ENCODE data around the gene NCKAP5. TPM values are rescaled to one million over a fixed set of nuclear protein-coding genes. Genes with fewer than 3 reads are reported as not detected.

NCKAP5 gene
- total RNA-seq, 6 donors from 2014 or later, result 22.1 to 51.1 (median 41.4) TPM

DNA sequence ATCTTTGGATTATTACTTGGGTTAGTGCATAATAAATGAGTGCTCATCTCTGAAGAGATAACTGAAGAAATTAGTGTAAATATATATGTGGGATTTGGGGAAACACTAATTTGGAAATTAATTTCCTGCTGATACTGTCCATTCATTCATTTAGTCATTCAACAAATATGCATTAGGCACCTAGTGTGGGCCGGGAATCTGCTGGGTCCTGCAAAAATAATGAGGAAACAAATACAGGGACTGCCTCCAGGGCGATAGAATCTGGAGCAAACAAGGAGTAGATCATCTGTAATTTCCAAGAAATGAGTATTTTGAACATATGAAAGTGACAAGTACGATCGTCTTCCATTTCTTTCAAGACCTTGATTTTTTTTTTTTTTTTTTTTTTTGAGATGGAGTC, 694.5 kb downstream of the NCKAP5 start:
- Histone ChIP-seq H3K27me3 (no peaks in the 10 kb centered on the region), H3K4me3 (no peak overlapping the region), H3K27ac (no peak overlapping the region), H3K4me1 (no peaks in the 10 kb centered on the region), H3K36me3 (no peaks in the 10 kb centered on the region), H3K9me3 (no peaks in the 10 kb centered on the region)
- TF ChIP-seq EP300 (IDR thresholded peaks at IDR 0.05) (no peak), POLR2AphosphoS5 (IDR thresholded peaks at IDR 0.05) (no peak), CTCF (IDR thresholded peaks at IDR 0.05) (no peak), POLR2A (IDR thresholded peaks at IDR 0.05) (no peak)
- ATAC-seq (ENCODE audit: low FRiP score in 2 of 2), result no peak
- 92 to 95% methylated on average over 4 of the region's 4 CpGs for WGBS, 2 donors
- no peak for DNase-seq

DNA sequence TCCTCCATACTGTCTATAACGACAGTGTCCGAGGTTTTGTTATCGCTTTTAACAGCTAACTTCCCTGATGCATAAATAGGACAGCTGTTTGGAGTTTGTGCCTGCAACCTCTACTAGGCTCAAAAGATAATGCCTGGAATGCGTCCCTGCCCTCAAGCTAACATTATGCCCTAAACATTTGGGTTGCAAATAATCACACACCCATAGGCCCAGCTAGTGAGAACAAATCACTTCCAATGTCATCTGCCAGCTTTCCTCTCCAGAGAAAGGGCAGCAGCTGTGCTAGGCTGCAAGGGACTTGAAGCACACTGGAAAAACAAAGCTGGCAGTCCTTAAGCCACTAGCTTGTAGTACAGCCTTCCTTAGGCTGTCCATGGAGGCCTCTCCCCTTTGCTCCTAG, 696.4 kb downstream of the NCKAP5 start:
- TF ChIP-seq CTCF (IDR thresholded peaks at IDR 0.05) (no peak), POLR2A (IDR thresholded peaks at IDR 0.05) (no peak), EP300 (IDR thresholded peaks at IDR 0.05) (no peak), POLR2AphosphoS5 (IDR thresholded peaks at IDR 0.05) (no peak)
- no peak overlapping the region for H3K4me3 ChIP-seq
- H3K36me3 ChIP-seq, result no peaks in the 10 kb centered on the region
- H3K9me3 ChIP-seq, result no peaks in the 10 kb centered on the region
- DNase-seq, result no peak
- H3K27me3 ChIP-seq, result no peaks in the 10 kb centered on the region
- no peak for ATAC-seq (ENCODE audit: low FRiP score in 2 of 2)
- WGBS, 2 donors, result 76 to 77% methylated on average over 4 of the region's 4 CpGs
- no peaks in the 10 kb centered on the region for H3K4me1 ChIP-seq
- no peak overlapping the region for H3K27ac ChIP-seq

GRCh38 chr2:132863961-132864360, 704.3 kb downstream of the NCKAP5 start:
- no peaks in the 10 kb centered on the region for H3K36me3 ChIP-seq
- ATAC-seq (ENCODE audit: low FRiP score in 2 of 2) (no peak), DNase-seq (no peak)
- H3K9me3 ChIP-seq, result no peaks in the 10 kb centered on the region
- no peaks in the 10 kb centered on the region for H3K27me3 ChIP-seq
- no peaks in the 10 kb centered on the region for H3K4me1 ChIP-seq
- H3K4me3 ChIP-seq, result no peak overlapping the region
- TF ChIP-seq CTCF (IDR thresholded peaks at IDR 0.05), result no peak
- TF ChIP-seq POLR2A (IDR thresholded peaks at IDR 0.05), result no peak
- no peak for TF ChIP-seq EP300 (IDR thresholded peaks at IDR 0.05)
- TF ChIP-seq POLR2AphosphoS5 (IDR thresholded peaks at IDR 0.05), result no peak
- no peak overlapping the region for H3K27ac ChIP-seq

- Histone ChIP-seq H3K4me1 (no peaks in the 10 kb centered on the region), H3K9me3 (no peaks in the 10 kb centered on the region), H3K27me3 (no peaks in the 10 kb centered on the region), H3K36me3 (no peaks in the 10 kb centered on the region), H3K4me3 (no peak overlapping the region), H3K27ac (no peak overlapping the region)
- no peak for ATAC-seq (ENCODE audit: low FRiP score in 2 of 2)
- WGBS, 2 donors, result 68 to 76% methylated on average over 2 of the region's 2 CpGs
- DNase-seq, result no peak
- TF ChIP-seq EP300 (IDR thresholded peaks at IDR 0.05) (no peak), CTCF (IDR thresholded peaks at IDR 0.05) (no peak), POLR2AphosphoS5 (IDR thresholded peaks at IDR 0.05) (no peak), POLR2A (IDR thresholded peaks at IDR 0.05) (no peak)
Observed at GRCh38 chr2:132860220-132860619, 708.0 kb downstream of the NCKAP5 start.

DNA sequence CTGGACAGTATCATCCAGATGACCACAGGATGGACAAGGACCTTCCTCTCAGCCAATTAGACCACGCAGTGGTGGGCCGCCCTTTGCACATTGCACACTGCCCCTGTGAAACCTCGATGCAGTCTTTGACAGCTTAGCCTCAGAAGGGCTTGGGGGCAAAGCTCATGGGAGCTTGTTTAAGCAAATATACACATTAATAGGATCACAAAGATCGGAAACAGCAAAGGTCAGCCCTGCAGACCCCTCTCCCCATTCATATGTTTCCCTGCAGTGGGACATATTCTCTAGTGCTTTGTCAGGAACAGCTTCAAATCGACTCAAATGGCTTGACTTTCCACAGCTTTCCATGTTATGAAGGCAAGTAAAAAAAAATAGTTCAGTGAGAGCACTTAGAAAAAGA, 708.7 kb downstream of the NCKAP5 start:
- DNase-seq (no peak), ATAC-seq (ENCODE audit: low FRiP score in 2 of 2) (no peak)
- WGBS, 2 donors, result 59 to 60% methylated on average over 5 of the region's 5 CpGs
- Histone ChIP-seq H3K4me1 (no peaks in the 10 kb centered on the region), H3K36me3 (no peaks in the 10 kb centered on the region), H3K9me3 (no peaks in the 10 kb centered on the region), H3K27ac (no peak overlapping the region), H3K27me3 (no peaks in the 10 kb centered on the region), H3K4me3 (no peak overlapping the region)
- TF ChIP-seq POLR2AphosphoS5 (IDR thresholded peaks at IDR 0.05) (no peak), CTCF (IDR thresholded peaks at IDR 0.05) (no peak), EP300 (IDR thresholded peaks at IDR 0.05) (no peak), POLR2A (IDR thresholded peaks at IDR 0.05) (no peak)

All from upper lobe of left lung (tissue), 6 donors.